Loucy (cell line): ENCODE data around the gene OR51I1.

Experiments
- H2AFZ ChIP-seq: fragments of 200-600 bp; sonication (generic); 2 replicates; pipeline ENCODE4 v1.6.0; 2016; ENCODE audit warnings: antibody characterized with exemption, mild to moderate bottlenecking, low read length, moderate library complexity
- H3F3A ChIP-seq: fragments of 200-600 bp; 2 replicates; pipeline ENCODE4 v1.6.0; 2016; ENCODE audit warnings: antibody characterized with exemption, low read depth, mild to moderate bottlenecking
- H3K27me3 ChIP-seq: fragments of 200-600 bp; sonication (generic); 2 replicates; pipeline ENCODE4 v1.6.1; 2014; ENCODE audit warnings: low read length, mild to moderate bottlenecking; ENCODE audit not compliant: insufficient read depth, poor library complexity, severe bottlenecking
- H3K36me3 ChIP-seq: fragments of 200-600 bp; sonication (generic); 2 replicates; pipeline ENCODE4 v1.6.1; 2016; ENCODE audit warnings: low read length; ENCODE audit not compliant: insufficient read depth
- H3K4me1 ChIP-seq: fragments of 200-600 bp; sonication (generic); 2 replicates; pipeline ENCODE4 v1.5.1; 2014; ENCODE audit warnings: low read length, mild to moderate bottlenecking; ENCODE audit not compliant: insufficient read depth, poor library complexity, severe bottlenecking
- H3K4me2 ChIP-seq: fragments of 200-600 bp; sonication (generic); 2 replicates; pipeline ENCODE4 v1.6.0; 2014; ENCODE audit warnings: antibody characterized with exemption, low read length, low read depth, mild to moderate bottlenecking; ENCODE audit not compliant: poor library complexity, severe bottlenecking
- H3K4me3 ChIP-seq: fragments of 200-600 bp; sonication (generic); 2 replicates; pipeline ENCODE4 v1.5.1; 2014; ENCODE audit warnings: low read length, mild to moderate bottlenecking, mixed read lengths; ENCODE audit not compliant: poor library complexity, severe bottlenecking
- H3K79me2 ChIP-seq: fragments of 200-600 bp; sonication (generic); 2 replicates; pipeline ENCODE4 v1.6.1; 2014; ENCODE audit warnings: low read length; ENCODE audit not compliant: insufficient read depth
- H3K9ac ChIP-seq: fragments of 200-600 bp; sonication (generic); 2 replicates; pipeline ENCODE4 v1.6.0; 2014; ENCODE audit warnings: mild to moderate bottlenecking, low read depth, low read length, moderate library complexity; ENCODE audit not compliant: poor library complexity, severe bottlenecking
- H3K9me2 ChIP-seq: fragments of 200-600 bp; sonication (generic); replicated peaks from 2 replicates; pipeline ENCODE4 v1.6.1; 2016; ENCODE audit warnings: low read depth, low read length, mixed read lengths
- H3K9me3 ChIP-seq: fragments of 200-600 bp; sonication (generic); 2 replicates; pipeline ENCODE4 v1.6.1; 2014; ENCODE audit warnings: mild to moderate bottlenecking, antibody characterized with exemption, low read length, low read depth; ENCODE audit not compliant: insufficient read depth
- H4K20me1 ChIP-seq: fragments of 200-600 bp; sonication (generic); 2 replicates; pipeline ENCODE4 v1.6.0; 2014; ENCODE audit warnings: antibody characterized with exemption, low read length, mild to moderate bottlenecking; ENCODE audit not compliant: insufficient read depth, poor library complexity, severe bottlenecking
- EZH2phosphoT487 ChIP-seq: fragments of 200-600 bp; IDR thresholded peaks from 2 replicates; pipeline ENCODE4 v1.6.1; 2018; ENCODE audit warnings: antibody characterized with exemption, mild to moderate bottlenecking, moderate library complexity, borderline replicate concordance
- TF ChIP-seq, protein P1 (sequence below): fragments of 200-600 bp; sonication (generic); conservative IDR thresholded peaks from 2 replicates; pipeline ENCODE4 v1.5.1; 2014; ENCODE audit warnings: mild to moderate bottlenecking, antibody characterized with exemption, low read length

The OR51I1 gene

DNA sequence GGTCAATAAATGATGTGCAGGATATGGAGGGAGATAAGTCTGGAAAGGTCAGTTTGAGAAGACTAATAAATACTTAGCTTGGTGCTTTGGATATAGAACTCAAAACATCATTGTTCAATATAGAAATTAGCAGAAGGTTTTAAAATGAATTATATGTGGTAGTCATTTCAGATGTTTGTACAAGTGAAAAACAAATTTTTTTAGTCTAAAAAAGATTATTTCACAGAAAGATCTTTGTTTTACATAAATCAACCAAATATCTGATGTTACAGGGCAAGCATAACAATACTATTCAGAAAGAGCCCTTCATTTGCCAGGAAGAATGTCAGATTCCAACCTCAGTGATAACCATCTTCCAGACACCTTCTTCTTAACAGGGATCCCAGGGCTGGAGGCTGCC, 47.1 kb upstream of the OR51I1 start, which contains the start of gene OR52D1:
Gene OR52D1, plus strand, starts transcription at position 301 of the 400 bp plus-strand sequence. Its CDS starts 22 bp downstream, at position 323.
- no peak within 1 kb of the TSS for H3K9ac ChIP-seq
- H3K9me3 ChIP-seq = no peaks in the 10 kb centered on the region
- H3K36me3 ChIP-seq = no peaks in the 10 kb centered on the region
- H3K4me2 ChIP-seq = no peak within 1 kb of the TSS
- no peaks in the 10 kb centered on the region for H3K9me2 ChIP-seq
- H2AFZ ChIP-seq = no peak within 1 kb of the TSS
- H3K4me1 ChIP-seq = no peaks in the 10 kb centered on the region
- no peak within 1 kb of the TSS for H3K4me3 ChIP-seq
- H3F3A ChIP-seq = no peaks in the 10 kb centered on the region
- TF ChIP-seq, protein P1, sequence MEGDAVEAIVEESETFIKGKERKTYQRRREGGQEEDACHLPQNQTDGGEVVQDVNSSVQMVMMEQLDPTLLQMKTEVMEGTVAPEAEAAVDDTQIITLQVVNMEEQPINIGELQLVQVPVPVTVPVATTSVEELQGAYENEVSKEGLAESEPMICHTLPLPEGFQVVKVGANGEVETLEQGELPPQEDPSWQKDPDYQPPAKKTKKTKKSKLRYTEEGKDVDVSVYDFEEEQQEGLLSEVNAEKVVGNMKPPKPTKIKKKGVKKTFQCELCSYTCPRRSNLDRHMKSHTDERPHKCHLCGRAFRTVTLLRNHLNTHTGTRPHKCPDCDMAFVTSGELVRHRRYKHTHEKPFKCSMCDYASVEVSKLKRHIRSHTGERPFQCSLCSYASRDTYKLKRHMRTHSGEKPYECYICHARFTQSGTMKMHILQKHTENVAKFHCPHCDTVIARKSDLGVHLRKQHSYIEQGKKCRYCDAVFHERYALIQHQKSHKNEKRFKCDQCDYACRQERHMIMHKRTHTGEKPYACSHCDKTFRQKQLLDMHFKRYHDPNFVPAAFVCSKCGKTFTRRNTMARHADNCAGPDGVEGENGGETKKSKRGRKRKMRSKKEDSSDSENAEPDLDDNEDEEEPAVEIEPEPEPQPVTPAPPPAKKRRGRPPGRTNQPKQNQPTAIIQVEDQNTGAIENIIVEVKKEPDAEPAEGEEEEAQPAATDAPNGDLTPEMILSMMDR = no peak
- TF ChIP-seq EZH2phosphoT487 = no peak
- no peaks in the 10 kb centered on the region for H3K27me3 ChIP-seq
- H4K20me1 ChIP-seq = no peaks in the 10 kb centered on the region
- H3K79me2 ChIP-seq = no peaks in the 10 kb centered on the region

DNA sequence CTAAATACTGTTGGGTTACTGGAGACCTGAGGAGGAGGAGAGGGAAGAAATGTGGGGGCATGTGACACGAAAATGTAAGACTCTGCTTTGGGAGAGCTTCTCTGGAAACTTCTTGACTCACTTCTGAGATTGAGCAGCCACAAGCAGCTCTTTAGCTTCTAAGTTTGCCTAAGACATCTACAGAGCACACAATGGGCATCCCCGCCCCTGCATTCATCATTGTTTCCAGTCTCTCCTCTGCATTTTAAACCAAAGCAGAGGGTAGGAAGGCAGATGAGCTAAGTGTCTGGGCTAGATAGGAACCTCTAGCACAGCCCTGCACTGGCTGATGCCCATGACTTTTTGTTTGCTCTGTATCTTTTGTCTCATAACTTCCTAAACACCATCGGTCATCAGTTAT, 45.1 kb upstream of the OR51I1 start:
- Histone ChIP-seq H3K36me3 (no peaks in the 10 kb centered on the region), H3K79me2 (no peaks in the 10 kb centered on the region), H3K4me3 (no peak overlapping the region), H3F3A (no peaks in the 10 kb centered on the region), H3K27me3 (no peaks in the 10 kb centered on the region), H3K4me1 (no peaks in the 10 kb centered on the region), H3K9me3 (no peaks in the 10 kb centered on the region), H3K9ac (no peak overlapping the region), H2AFZ (no peak overlapping the region), H3K9me2 (no peaks in the 10 kb centered on the region), H4K20me1 (no peaks in the 10 kb centered on the region), H3K4me2 (no peak overlapping the region)
- TF ChIP-seq, protein P1 = no peak
- no peak for TF ChIP-seq EZH2phosphoT487

DNA sequence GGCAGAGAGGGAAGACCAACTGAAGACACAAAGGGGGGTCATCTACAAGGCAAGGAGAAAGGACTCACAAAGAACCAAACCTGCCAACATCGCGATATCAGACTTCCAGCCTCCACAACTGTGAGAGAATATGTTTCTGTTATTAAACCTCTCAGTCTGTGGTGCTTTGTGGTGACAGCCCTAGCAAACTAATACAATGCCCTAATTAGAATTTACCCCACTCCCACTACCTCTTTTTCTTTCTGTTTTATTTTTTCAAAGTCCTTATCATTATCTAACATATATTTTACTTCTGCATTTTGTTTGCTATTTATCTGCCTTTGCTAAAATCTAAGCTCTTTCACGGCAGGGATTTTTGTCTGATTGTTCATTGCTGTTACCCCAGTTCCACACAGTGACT, 44.7 kb upstream of the OR51I1 start:
- Histone ChIP-seq H3K9me2 (no peaks in the 10 kb centered on the region), H2AFZ (no peak overlapping the region), H3K9ac (no peak overlapping the region), H3F3A (no peaks in the 10 kb centered on the region), H3K27me3 (no peaks in the 10 kb centered on the region), H4K20me1 (no peaks in the 10 kb centered on the region), H3K4me2 (no peak overlapping the region), H3K79me2 (no peaks in the 10 kb centered on the region), H3K4me3 (no peak overlapping the region), H3K9me3 (no peaks in the 10 kb centered on the region), H3K4me1 (no peaks in the 10 kb centered on the region), H3K36me3 (no peaks in the 10 kb centered on the region)
- TF ChIP-seq, protein P1 = no peak
- no peak for TF ChIP-seq EZH2phosphoT487
